SHP77 treated with DMSO at 0.1 percent for 48 hours (cell line): ENCODE results near the gene ATP5F1D.
A peak's percentile ranks its signal among the peaks of the same experiment; 100 is the strongest.
"Not testable (repeated sequence)": the region's sequence is repeated elsewhere in the genome, so short reads cannot be mapped to it uniquely, and the experiment has no call there.

ENCODE experiments used
- DNase-seq: peaks from one replicate; lab custom pipeline; 2025; lab: John Stamatoyannopoulos, UW

Gene ATP5F1D

GRCh38 chr19:1233115-1233667, 8.4 kb upstream of the ATP5F1D start:
- DNase-seq: no peak

- DNase-seq: no peak
Observed at GRCh38 chr19:1234051-1234954, 7.2 kb upstream of the ATP5F1D start.

- DNase-seq: no peak
Observed at GRCh38 chr19:1234955-1235380, 6.6 kb upstream of the ATP5F1D start.

GRCh38 chr19:1235625-1236538, 5.7 kb upstream of the ATP5F1D start:
- DNase-seq: no peak

- no peak for DNase-seq
Observed at GRCh38 chr19:1236576-1236975, 5.0 kb upstream of the ATP5F1D start.

GRCh38 chr19:1237027-1237659, 4.4 kb upstream of the ATP5F1D start:
- DNase-seq: no peak

GRCh38 chr19:1237754-1238368, 3.7 kb upstream of the ATP5F1D start, which contains the start of gene CBARP:
Gene CBARP (minus strand): TSS chr19:1238005. CDS start chr19:1236100, 1,905 bp downstream.
- DNase-seq: no peak

GRCh38 chr19:1238369-1239303, 2.9 kb upstream of the ATP5F1D start:
- DNase-seq: no peak

- DNase-seq: no peak
Observed at GRCh38 chr19:1239420-1239795, 2.1 kb upstream of the ATP5F1D start.

- peak; percentile 66 for DNase-seq
Observed at GRCh38 chr19:1239796-1240737, 1.5 kb upstream of the ATP5F1D start.

GRCh38 chr19:1240925-1241324, 626 bp upstream of the ATP5F1D start:
- no peak for DNase-seq

GRCh38 chr19:1243768-1244692, 2.5 kb downstream of the ATP5F1D start:
- no peak for DNase-seq

GRCh38 chr19:1244693-1245451, 3.3 kb downstream of the ATP5F1D start:
- no peak for DNase-seq

- DNase-seq: no peak
Observed at GRCh38 chr19:1245494-1246264, 4.1 kb downstream of the ATP5F1D start.

GRCh38 chr19:1246265-1247087, 4.9 kb downstream of the ATP5F1D start:
- not testable (repeated sequence) for DNase-seq

GRCh38 chr19:1247748-1248138, 6.2 kb downstream of the ATP5F1D start:
- DNase-seq: no peak
